Epithelial cell of proximal tubule (primary cell): ENCODE results near the gene MYH9. TPM values are rescaled to one million over a fixed set of nuclear protein-coding genes. Genes with fewer than 3 reads are reported as not detected.

Experiments
- DNase-seq: peaks from one replicate; pipeline ENCODE4 v3.0.0-alpha.2; 2011; ENCODE audit warnings: low read depth
- H3K4me3 ChIP-seq: 2 replicates; pipeline ENCODE4 v1.5.1; 2011; ENCODE audit warnings: low read depth, mild to moderate bottlenecking, low read length
- total RNA-seq: library from RNA; depleted of rRNA; stranded (reverse); fragments of >200 nt; gene quantifications from 2 replicates; pipeline ENCODE4 v1.2.3, GENCODE V29; 2015
- TF ChIP-seq, protein P1 (sequence below): conservative IDR thresholded peaks from 2 replicates; pipeline ENCODE4 v1.5.1; 2012; ENCODE audit warnings: low read depth, mild to moderate bottlenecking, low read length

The MYH9 gene
- total RNA-seq, 1 donor from 2014 or later, result 896 TPM

GRCh38 chr22:36303115-36303467 is 84.7 kb downstream of the MYH9 start:
- no peak for DNase-seq
- TF ChIP-seq, protein P1, sequence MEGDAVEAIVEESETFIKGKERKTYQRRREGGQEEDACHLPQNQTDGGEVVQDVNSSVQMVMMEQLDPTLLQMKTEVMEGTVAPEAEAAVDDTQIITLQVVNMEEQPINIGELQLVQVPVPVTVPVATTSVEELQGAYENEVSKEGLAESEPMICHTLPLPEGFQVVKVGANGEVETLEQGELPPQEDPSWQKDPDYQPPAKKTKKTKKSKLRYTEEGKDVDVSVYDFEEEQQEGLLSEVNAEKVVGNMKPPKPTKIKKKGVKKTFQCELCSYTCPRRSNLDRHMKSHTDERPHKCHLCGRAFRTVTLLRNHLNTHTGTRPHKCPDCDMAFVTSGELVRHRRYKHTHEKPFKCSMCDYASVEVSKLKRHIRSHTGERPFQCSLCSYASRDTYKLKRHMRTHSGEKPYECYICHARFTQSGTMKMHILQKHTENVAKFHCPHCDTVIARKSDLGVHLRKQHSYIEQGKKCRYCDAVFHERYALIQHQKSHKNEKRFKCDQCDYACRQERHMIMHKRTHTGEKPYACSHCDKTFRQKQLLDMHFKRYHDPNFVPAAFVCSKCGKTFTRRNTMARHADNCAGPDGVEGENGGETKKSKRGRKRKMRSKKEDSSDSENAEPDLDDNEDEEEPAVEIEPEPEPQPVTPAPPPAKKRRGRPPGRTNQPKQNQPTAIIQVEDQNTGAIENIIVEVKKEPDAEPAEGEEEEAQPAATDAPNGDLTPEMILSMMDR, result no peak
- H3K4me3 ChIP-seq, result no peak overlapping the region

GRCh38 chr22:36302439-36303114 is 85.2 kb downstream of the MYH9 start:
- no peak overlapping the region for H3K4me3 ChIP-seq
- DNase-seq, result no peak
- TF ChIP-seq, protein P1, result no peak

DNA sequence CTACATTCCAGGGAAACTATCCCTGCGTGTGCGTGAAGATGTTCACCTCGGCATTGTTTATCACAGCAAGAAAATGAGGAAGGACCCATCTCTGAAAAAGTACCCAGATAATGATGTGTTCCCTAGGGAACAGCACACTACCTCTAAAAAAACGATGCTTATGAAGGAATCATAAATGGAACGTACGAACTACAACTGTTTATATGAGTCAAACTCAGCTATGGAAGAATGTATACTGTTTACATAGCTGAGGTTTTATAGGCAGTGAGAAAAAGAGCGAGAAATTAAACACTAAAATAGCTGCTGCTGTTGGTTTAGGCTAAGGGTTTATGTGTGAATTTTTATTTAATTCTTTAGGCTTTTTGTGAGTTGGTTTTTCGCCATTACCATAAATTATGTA is 85.9 kb downstream of the MYH9 start:
- DNase-seq, result no peak
- H3K4me3 ChIP-seq, result no peak overlapping the region
- TF ChIP-seq, protein P1, result no peak

DNA sequence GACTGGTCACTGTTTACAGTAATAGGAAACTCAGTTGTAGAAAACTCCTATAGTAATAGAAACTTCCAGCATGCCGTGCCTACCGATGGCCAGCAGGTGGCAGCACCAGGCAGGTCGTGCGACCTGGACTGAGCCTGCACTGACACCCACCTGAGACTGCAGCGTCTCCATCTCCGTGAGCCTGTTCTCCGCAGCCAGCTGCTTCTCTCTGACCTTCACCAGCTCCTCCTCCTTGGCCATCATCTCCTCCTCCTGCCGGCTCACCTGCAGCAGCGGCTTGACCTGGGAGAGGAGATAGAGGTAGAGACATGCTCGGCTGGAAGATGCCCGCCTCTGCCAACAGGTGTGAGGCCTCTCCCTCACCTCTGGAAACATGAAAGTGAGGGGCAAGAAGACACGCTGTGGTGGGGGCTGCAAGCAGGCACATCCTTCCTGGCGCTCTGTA is 86.4 kb downstream of the MYH9 start:
- TF ChIP-seq, protein P1, result peak; percentile 92
- no peak overlapping the region for H3K4me3 ChIP-seq
- DNase-seq, result no peak

DNA sequence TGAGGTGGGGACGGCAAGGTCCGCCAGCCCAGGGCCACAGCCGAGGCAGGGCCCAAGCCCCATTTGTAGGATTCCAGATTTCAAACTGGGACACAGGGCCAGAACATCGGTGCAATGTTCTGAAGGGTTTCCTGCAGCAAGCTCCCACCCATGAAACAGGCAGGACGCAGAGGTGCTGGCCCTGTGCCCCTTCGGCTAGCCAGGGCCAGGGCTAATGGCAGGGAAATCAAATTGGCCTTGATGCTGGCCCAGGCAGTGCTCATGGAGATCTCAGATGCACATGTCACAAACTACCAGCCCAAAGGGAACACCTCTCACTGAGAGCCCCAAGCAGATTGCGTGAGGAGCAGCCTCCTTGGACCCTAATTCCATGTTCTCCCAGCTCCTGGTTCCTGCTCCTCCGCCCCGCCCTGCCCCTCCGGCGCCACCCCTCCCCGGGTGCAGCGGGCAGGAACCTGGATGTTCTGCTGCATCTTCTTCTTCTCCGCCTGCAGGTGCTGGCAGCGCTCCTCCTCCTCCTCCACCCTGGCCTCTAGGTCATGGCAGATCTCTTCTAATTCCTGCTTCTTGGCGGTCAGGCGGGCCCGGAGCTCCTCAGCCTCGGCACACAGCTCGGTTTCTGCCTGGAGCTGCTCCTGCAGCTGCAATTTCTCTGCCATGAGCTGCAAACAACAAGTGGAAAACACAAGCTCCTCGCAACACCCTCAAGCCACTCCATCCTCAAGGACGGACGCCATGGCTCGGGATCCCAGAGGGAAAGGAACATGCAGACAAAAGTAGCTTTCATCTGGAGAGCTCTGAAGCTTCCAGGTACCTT is 87.2 kb downstream of the MYH9 start:
- DNase-seq, result no peak
- TF ChIP-seq, protein P1, result no peak
- H3K4me3 ChIP-seq, result no peak overlapping the region

GRCh38 chr22:36299911-36300310 is 87.9 kb downstream of the MYH9 start:
- H3K4me3 ChIP-seq, result no peak overlapping the region

More at GRCh38 chr22:36299911-36300310, 87.9 kb downstream of the MYH9 start:
- no peak for DNase-seq
- TF ChIP-seq, protein P1, result no peak
